DMS 273 treated with DMSO at 0.1 percent for 48 hours (cell line): ENCODE data around the gene FGFR2.
"Not testable (repeated sequence)": the region's sequence is repeated elsewhere in the genome, so short reads cannot be mapped to it uniquely, and the experiment has no call there.

ENCODE experiments used
- DNase-seq: peaks from one replicate; lab custom pipeline; 2025; lab: John Stamatoyannopoulos, UW

FGFR2 gene

GRCh38 chr10:121590772-121591171 lies 7.5 kb downstream of the FGFR2 start:
- DNase-seq, result no peak

GRCh38 chr10:121589553-121589952 lies 8.7 kb downstream of the FGFR2 start:
- no peak for DNase-seq

DNA sequence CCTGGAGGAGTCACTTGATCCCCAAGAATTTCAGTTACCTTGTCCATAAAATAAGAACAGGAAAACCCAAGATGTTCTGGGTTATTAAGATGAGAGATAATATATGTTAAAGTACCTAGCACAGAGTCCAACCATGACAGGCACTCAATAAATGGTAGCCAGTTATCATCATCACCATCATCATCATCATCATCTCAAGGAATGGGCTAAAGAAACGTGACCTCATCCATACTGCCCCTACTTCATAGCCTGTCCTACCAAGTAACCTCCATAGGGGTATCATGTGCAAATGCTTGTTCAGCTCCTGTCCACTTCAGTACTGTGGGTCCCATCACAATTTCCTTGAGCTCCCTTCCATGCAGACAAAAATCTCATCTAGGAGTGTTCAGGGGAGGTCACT lies 14.4 kb downstream of the FGFR2 start:
- DNase-seq, result no peak

GRCh38 chr10:121583258-121583657 lies 15.0 kb downstream of the FGFR2 start:
- no peak for DNase-seq

GRCh38 chr10:121580276-121581116 lies 17.7 kb downstream of the FGFR2 start:
- DNase-seq, result peak; percentile 65

- no peak for DNase-seq
These were observed 18.6 kb downstream of the FGFR2 start for GRCh38 chr10:121579656-121580055.

DNA sequence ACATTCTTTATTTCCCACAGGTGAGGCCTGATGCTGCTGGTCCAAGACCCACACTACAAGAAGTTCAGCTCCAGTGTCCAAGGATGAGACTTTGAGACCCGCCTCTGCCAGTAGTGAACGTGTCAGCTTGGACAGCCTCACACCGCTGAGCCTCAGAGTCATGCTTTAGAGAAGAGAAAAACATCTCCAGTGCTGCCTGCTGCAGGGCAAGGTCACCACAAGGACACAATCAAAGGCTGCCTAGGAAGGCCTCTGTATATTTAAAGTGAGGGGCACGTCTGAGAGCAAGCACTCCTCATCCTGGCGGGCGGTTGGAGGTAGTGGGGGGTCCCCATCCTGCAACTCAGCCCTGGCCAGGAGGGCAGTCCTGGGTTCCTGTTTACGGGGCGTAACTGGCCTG lies 19.3 kb downstream of the FGFR2 start:
- DNase-seq, result no peak

- no peak for DNase-seq
These were observed 19.9 kb downstream of the FGFR2 start for GRCh38 chr10:121578298-121578697.

DNA sequence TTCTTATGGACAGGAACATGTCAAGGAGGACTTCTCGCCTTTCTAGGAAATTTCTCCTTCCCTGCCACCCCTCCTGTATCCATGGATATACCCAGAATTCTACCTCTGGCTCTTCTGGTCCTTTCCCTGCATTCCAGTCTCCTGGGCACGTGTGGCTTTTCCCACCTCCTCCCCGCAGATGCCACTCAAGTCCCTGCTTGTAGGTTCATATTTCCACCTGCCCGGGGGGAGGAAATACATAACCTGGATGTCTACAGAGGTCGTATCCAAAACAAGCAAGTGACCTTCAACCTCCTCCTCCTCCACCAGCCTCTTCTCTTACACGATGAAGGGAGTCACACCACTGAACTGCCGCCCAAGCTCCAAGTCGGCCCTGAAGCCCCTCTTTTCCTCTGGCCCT lies 20.7 kb downstream of the FGFR2 start:
- DNase-seq, result no peak

DNA sequence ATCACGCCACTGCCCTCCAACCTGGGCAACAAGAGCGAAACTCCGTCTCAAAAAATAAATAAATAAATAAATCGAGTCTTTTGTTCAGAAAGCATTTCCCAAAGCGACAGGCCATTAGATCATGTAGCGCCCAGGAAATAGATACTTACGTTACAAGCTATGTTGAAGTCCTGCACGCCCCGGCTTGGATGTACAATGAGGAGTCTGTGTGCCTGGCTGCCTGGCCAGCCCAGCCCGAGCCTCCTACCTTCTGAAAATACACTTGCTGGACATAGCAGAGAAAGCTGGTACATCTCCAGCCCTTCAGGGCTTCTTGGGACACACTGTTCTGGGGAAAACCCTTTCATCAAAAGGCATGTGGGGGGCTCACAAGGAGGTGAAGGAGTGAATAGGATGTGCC lies 22.1 kb downstream of the FGFR2 start:
- no peak for DNase-seq

GRCh38 chr10:121574519-121575166 lies 23.6 kb downstream of the FGFR2 start:
- no peak for DNase-seq

GRCh38 chr10:121573538-121573941 lies 24.7 kb downstream of the FGFR2 start:
- DNase-seq, result no peak

DNA sequence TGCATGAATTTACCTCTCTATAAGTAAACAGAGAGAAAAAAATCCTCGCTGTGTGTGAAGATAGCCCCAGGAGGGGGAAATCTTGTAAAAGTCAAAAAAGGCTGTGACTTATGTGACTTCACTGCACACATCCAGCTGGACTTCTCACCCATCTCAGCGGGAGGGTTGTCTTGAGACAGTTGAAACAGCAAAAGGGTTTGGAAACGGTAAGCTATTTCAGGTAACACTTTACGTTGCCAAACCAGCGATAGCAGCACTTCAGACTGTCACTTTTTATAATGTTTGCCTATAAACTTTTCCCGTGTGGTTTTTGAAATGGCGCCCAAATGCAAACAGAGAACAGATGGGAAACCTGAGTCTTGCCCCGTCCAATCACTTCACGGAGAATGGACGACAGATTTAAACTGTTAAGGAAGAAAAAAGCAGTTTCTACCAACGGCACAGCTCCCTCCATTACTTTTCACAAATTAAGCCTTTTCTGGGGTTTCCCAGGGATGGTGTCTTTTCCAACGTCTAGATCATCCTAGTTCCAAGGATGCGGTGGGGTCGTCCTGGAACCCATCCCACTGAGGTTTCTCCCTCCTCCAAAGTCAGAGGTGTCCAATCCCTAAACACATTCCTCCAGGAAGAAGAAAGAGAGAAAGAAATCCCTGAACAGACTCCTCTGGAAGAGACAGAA lies 25.2 kb downstream of the FGFR2 start:
- DNase-seq, result peak; percentile 16

GRCh38 chr10:121570315-121570714 lies 27.9 kb downstream of the FGFR2 start:
- DNase-seq, result no peak

- DNase-seq, result no peak
These were observed 30.0 kb downstream of the FGFR2 start for GRCh38 chr10:121568275-121568674.

DNA sequence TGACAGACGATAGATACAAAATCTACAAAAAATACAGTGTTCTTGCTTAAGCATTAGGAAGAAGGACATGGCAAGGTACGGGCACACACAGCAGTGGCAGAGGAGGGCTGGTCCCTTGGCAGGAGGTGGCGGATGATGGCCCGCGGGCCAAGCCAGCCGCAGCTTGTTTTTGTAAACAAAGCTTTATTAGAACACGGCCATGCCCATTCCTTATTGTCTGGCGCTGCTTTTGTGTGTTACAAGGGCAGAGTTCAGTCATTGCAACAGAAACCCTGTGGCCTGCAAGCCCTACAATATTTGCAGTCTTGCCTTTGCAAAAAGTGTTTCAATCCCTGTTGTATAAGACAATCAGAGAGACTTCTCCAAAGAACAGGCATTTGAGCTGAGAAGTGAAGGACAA lies 30.7 kb downstream of the FGFR2 start:
- no peak for DNase-seq

- no peak for DNase-seq
These were observed 31.5 kb downstream of the FGFR2 start for GRCh38 chr10:121566755-121567154.

DNA sequence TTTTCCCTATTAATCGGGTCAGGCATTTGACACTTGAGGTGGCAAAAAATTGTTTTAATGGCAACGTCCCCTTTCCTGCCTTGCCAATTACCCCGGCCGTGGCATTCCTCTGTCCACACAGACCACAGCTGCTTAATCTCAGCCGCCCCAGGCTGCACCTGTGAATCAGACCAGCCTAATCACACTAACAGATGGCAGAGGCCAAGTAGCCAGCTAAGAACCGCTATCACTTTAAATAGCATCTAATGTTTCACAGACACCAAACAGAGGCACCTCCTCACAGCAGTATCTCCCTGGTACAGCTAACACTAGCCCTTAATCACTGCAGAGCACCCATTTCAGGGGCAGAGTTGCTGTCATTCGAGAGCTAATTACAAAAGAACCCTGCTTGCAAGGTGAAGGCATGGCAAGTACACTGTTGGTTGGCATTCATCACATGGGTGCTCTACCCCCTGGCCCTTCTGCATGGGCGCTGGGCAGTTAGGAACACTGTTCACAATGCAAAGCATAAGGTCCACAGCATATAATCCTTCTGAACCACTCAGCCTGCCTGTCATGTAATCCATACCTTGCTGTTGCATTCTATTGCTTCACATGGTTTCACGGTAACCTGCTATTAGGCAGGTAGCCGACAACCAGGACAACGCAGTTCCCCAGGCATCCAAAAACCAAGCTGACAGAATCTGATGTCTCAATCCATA lies 38.8 kb downstream of the FGFR2 start:
- DNase-seq, result peak; percentile 33

GRCh38 chr10:121558238-121558637 lies 40.0 kb downstream of the FGFR2 start:
- DNase-seq, result no peak

GRCh38 chr10:121556918-121557573 lies 41.2 kb downstream of the FGFR2 start:
- no peak for DNase-seq

DNA sequence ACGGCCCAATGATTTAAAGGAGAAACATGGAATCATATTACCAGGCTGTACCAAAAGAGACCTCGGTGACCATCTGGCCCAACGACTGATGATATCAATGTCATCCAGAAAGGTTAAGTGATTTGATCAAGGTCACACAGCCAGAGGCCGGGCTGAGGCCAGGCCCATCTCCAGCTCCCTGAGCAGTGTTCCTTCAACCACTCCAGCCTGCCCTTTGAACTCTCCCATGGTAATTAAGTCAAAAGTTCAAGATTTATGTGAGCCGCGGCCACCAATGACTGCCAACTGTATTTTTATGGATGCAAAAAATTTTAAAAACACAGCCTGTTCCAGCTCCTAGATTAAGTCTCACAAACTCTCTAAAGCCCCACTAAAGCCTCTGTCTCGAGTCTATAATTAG lies 41.8 kb downstream of the FGFR2 start:
- DNase-seq, result no peak

DNA sequence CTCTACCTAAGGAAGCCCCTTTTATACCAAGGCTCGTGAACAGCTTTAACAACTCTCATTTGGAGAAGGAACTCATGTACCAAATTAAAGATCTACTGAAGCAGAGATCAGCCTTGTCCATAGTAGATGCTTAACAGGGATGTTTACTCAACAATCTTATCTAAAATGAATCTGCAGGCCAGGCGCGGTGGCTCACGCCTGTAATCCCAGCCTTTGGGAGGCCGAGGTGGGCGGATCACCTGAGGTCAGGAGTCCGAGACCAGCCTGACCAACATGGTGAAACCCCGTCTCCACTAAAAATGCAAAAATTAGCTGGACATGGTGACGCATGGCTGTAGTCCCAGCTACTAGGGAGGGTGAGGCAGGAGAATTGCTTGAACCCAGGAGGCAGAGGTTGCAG lies 43.3 kb downstream of the FGFR2 start:
- DNase-seq, result not testable (repeated sequence)
